ENCODE results near the gene TTC7B. TPM values are rescaled to one million over a fixed set of nuclear protein-coding genes. Genes with fewer than 3 reads are reported as not detected.

TTC7B gene
- total and polyA plus RNA-seq, 2 of the 8 experiments (the other 6 are each of a cell fraction or from before 2014, with no cell fraction given): 23.7 to 34.0 TPM

DNA sequence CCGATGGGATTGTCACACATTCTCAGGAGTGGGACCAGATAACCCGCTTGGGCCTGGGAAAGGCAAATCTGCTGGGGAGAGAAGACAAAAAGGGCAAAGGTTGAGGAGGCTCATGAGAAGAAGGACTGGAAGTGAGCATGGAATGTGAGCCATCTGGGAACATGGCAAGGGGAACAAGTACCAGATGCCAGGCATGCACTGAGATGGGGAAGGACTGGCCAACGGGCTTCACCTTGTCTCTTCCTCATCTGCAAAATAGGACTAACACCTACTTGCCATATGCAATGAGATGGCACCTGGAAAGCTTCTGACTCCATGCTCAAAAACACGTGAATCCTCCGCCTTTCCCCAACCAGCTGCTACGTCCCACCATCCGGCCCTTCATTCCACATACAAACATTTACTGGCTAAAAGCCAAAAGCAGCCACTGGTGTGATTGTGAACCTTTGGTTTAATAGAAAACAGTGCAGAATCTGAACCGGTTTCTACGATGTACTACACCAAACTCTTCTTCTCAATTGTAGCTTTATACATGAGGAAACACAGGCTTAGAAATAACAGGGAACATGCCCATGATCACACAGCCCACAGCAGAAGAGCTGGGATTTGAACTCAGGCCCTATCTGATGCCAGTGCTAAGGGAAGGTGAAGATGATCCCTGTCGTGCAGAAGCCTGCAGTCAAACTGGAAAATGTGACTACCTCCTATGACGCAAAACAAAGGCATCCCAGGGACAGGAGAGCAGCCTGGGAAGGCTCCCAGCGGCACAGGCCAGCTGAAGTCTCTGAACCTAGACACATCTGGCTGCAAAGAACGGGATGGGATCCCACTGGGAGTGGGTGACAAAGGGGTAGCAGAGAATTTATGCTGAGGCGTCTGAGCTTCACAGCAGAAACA lies 112.1 kb downstream of the TTC7B start:
- no peaks in the 10 kb centered on the region for H3K23me2 ChIP-seq (ENCODE audit: low read depth, low read length)
- no peak overlapping the region for H4K8ac ChIP-seq (ENCODE audit: extremely low read depth, insufficient read depth, low read length)
- WGBS, 2 experiments (ENCODE audit: extremely low coverage in 1 of 2, insufficient coverage in 1 of 2, insufficient read length in 1 of 2, insufficient replicate concordance in 2 of 2, low coverage in 1 of 2, low lambda C conversion rate in 2 of 2, missing lambda C conversion rate in 1 of 2): 77% methylated on average over 14 of the region's 14 CpGs; no CpG with 5 or more reads in 1 of the 2 experiments
- H3K4ac ChIP-seq (replicated peaks; ENCODE audit: insufficient read length, low read depth, low read length): no peak overlapping the region
- no peak overlapping the region for H3K4me3 ChIP-seq (ENCODE audit: extremely low read depth in 1 of 4, insufficient read depth in 2 of 4, low read depth in 3 of 4, low read length in 4 of 4)
- H4K91ac ChIP-seq (replicated peaks; ENCODE audit: insufficient read length, low read length): no peak overlapping the region
- no peak overlapping the region for H2AFZ ChIP-seq (ENCODE audit: low read length)
- no peak overlapping the region for H3K23ac ChIP-seq (ENCODE audit: insufficient read length)
- no peak overlapping the region for H4K5ac ChIP-seq (ENCODE audit: insufficient read length, low read depth, low read length)
- no peak overlapping the region for H2BK15ac ChIP-seq (ENCODE audit: low read length)
- no peaks in the 10 kb centered on the region for H3K79me1 ChIP-seq (ENCODE audit: low read depth, low read length)
- no peak overlapping the region for H3K9ac ChIP-seq (replicated peaks in 1 of 4; ENCODE audit: extremely low read depth in 1 of 4, low read depth in 3 of 4, low read length in 3 of 4)
- H4K20me1 ChIP-seq (replicated peaks in 1 of 2; ENCODE audit: control insufficient read depth in 1 of 2, insufficient read depth in 2 of 2, low read length in 2 of 2): no peaks in the 10 kb centered on the region
- H3K79me2 ChIP-seq (ENCODE audit: control insufficient read depth in 1 of 2, insufficient read depth in 2 of 2, low read length in 2 of 2): no peaks in the 10 kb centered on the region
- no peaks in the 10 kb centered on the region for H3K27me3 ChIP-seq (replicated peaks in 1 of 4; ENCODE audit: control insufficient read depth in 3 of 4, extremely low read depth in 1 of 4, insufficient read depth in 3 of 4, low read length in 3 of 4)
- no peak overlapping the region for H2BK120ac ChIP-seq (replicated peaks; ENCODE audit: low read depth, low read length)
- H3K4me1 ChIP-seq (replicated peaks in 1 of 4; ENCODE audit: control insufficient read depth in 3 of 4, insufficient read depth in 4 of 4, low read length in 3 of 4): no peaks in the 10 kb centered on the region
- CTCF ChIA-PET (ENCODE audit: partially characterized antibody): interaction anchor here (0.8 to 1.7 kb wide), 9 partner anchors 9 to 415 kb away, joined by 3 to 5 read pairs (median 3); no protein-coding TSS in a partner anchor
- H2BK5ac ChIP-seq (ENCODE audit: low read depth, low read length): no peak overlapping the region
- H3K18ac ChIP-seq (ENCODE audit: extremely low read depth, low read length): no peak overlapping the region
- DNase-seq (ENCODE audit: low read depth in 1 of 2, low spot score in 2 of 2) (no peak), FAIRE-seq (no peak)
- no peaks in the 10 kb centered on the region for H3K9me3 ChIP-seq (ENCODE audit: insufficient read depth in 2 of 2, low read depth in 1 of 2, low read length in 1 of 2)
- no peaks in the 10 kb centered on the region for H3K36me3 ChIP-seq (ENCODE audit: control insufficient read depth in 2 of 4, insufficient read depth in 4 of 4, low read length in 3 of 4)
- H3K27ac ChIP-seq (ENCODE audit: low read depth, low read length): no peak overlapping the region
- no peak overlapping the region for H2AK5ac ChIP-seq (ENCODE audit: low read depth, low read length)
- POLR2A ChIA-PET (ENCODE audit: partially characterized antibody): interaction anchor here (0.6 to 0.9 kb wide), 2 partner anchors 178 to 920 kb away, joined by 3 read pairs; no protein-coding TSS in a partner anchor
- H2BK12ac ChIP-seq (ENCODE audit: low read depth, low read length): no peak overlapping the region
- H2BK20ac ChIP-seq (ENCODE audit: low read length): no peak overlapping the region
- H3K4me2 ChIP-seq (ENCODE audit: insufficient read depth in 1 of 2, low read depth in 2 of 2, low read length in 2 of 2): no peak overlapping the region
- no peak overlapping the region for H3K14ac ChIP-seq (ENCODE audit: insufficient read length)
- no peak overlapping the region for H3K56ac ChIP-seq (replicated peaks; ENCODE audit: insufficient read length, low read depth, low read length)
- TF ChIP-seq CTCF (IDR thresholded peaks at IDR 0.05; ENCODE audit: control extremely low read depth in 1 of 3, insufficient read depth in 1 of 3, low read depth in 1 of 3, low read length in 3 of 3) (no peak), HDAC2 (IDR thresholded peaks at IDR 0.05; ENCODE audit: borderline replicate concordance in 1 of 2, low read depth in 2 of 2, low read length in 2 of 2) (no peak), KDM5A (IDR thresholded peaks at IDR 0.05; ENCODE audit: low read length) (no peak), EP300 (IDR thresholded peaks at IDR 0.05; ENCODE audit: borderline replicate concordance in 1 of 2, low read depth in 2 of 2, low read length in 2 of 2) (no peak), HDAC6 (IDR thresholded peaks at IDR 0.05; ENCODE audit: low read depth, low read length) (no peak), ATF2 (IDR thresholded peaks at IDR 0.05; ENCODE audit: low read length) (no peak)
